WTC11 (cell line): ENCODE results near the gene LAMA5. TPM values are rescaled to one million over a fixed set of nuclear protein-coding genes. Genes with fewer than 3 reads are reported as not detected.

ENCODE experiments used
- ATAC-seq: fragments of 200-7000 bp; cut with Tn5 transposase; 2 replicates; pipeline ENCODE4 v1.10.0; 2021; ENCODE audit warnings: mild to moderate bottlenecking, moderate library complexity
- CTCF ChIA-PET: fragments of 300-600 bp; sonication (Branson Sonifier 250); formaldehyde crosslinking; loops from one replicate; lab custom pipeline; 2021; ENCODE audit warnings: antibody characterized with exemption; lab: Charles Lee
- POLR2A ChIA-PET: fragments of 350-600 bp; sonication (Branson Sonifier 250); formaldehyde crosslinking; loops from one replicate; lab custom pipeline; 2021; ENCODE audit warnings: antibody characterized with exemption; lab: Charles Lee
- DNase-seq: peaks from one replicate; pipeline ENCODE4 v3.0.0; 2021; ENCODE audit warnings: low spot score
- H3K27ac Mint-ChIP-seq: 2 replicates; pipeline ENCODE4 v1.8.0; 2021; ENCODE audit warnings: mixed read lengths
- H3K27me3 Mint-ChIP-seq: 2 replicates; pipeline ENCODE4 v1.8.0; 2021; ENCODE audit warnings: low read depth, mild to moderate bottlenecking, moderate library complexity, mixed read lengths
- H3K36me3 Mint-ChIP-seq: 2 replicates; pipeline ENCODE4 v1.8.0; 2021; ENCODE audit warnings: mixed read lengths
- H3K4me1 Mint-ChIP-seq: 2 replicates; pipeline ENCODE4 v1.8.0; 2022; ENCODE audit warnings: mixed read lengths
- H3K4me3 Mint-ChIP-seq: 2 replicates; pipeline ENCODE4 v1.8.0; 2021; ENCODE audit warnings: mild to moderate bottlenecking, moderate library complexity, mixed read lengths
- H3K9me3 Mint-ChIP-seq: 2 replicates; pipeline ENCODE4 v1.8.0; 2021; ENCODE audit warnings: mixed read lengths
- ATF1 ChIP-seq: sonication (generic); formaldehyde crosslinking; IDR thresholded peaks from 2 replicates; pipeline ENCODE4 v1.8.1; 2023; ENCODE audit warnings: mild to moderate bottlenecking, moderate library complexity, missing genetic modification reagents
- CBFB ChIP-seq: sonication (generic); formaldehyde crosslinking; IDR thresholded peaks from 2 replicates; pipeline ENCODE4 v1.8.1; 2022; ENCODE audit warnings: mild to moderate bottlenecking, low read depth, missing genetic modification reagents
- CREM ChIP-seq: sonication (generic); formaldehyde crosslinking; IDR thresholded peaks from 2 replicates; pipeline ENCODE4 v1.8.1; 2022; ENCODE audit warnings: mild to moderate bottlenecking, missing genetic modification reagents, moderate library complexity
- FOXK1 ChIP-seq: sonication (generic); formaldehyde crosslinking; IDR thresholded peaks from 2 replicates; pipeline ENCODE4 v1.8.0; 2022; ENCODE audit warnings: mild to moderate bottlenecking, moderate library complexity, missing genetic modification reagents
- GABPB1 ChIP-seq: sonication (generic); formaldehyde crosslinking; IDR thresholded peaks from 2 replicates; pipeline ENCODE4 v1.8.1; 2023; ENCODE audit warnings: mild to moderate bottlenecking, missing genetic modification reagents
- HMGA2 ChIP-seq: fragments of 250-450 bp; sonication (Bioruptor Pico); IDR thresholded peaks from 2 replicates; pipeline ENCODE4 v1.4.0; 2021; ENCODE audit warnings: mild to moderate bottlenecking, moderate library complexity
- RELA ChIP-seq: sonication (generic); formaldehyde crosslinking; IDR thresholded peaks from 2 replicates; pipeline ENCODE4 v1.8.1; 2022; ENCODE audit warnings: missing genetic modification reagents, mild to moderate bottlenecking, borderline replicate concordance
- SMAD4 ChIP-seq: sonication (generic); formaldehyde crosslinking; IDR thresholded peaks from 2 replicates; pipeline ENCODE4 v1.8.0; 2022; ENCODE audit warnings: mild to moderate bottlenecking, missing genetic modification reagents
- SOX15 ChIP-seq: fragments of 250-450 bp; sonication (Bioruptor Pico); IDR thresholded peaks from 2 replicates; pipeline ENCODE4 v1.9.0; 2021; ENCODE audit warnings: mild to moderate bottlenecking
- ZNF396 ChIP-seq: fragments of 250-450 bp; sonication (Bioruptor Pico); IDR thresholded peaks from 2 replicates; pipeline ENCODE4 v1.8.0; 2021; ENCODE audit warnings: mild to moderate bottlenecking, moderate library complexity, borderline replicate concordance
- total RNA-seq: library from RNA; stranded (reverse); gene quantifications from 3 replicates; pipeline ENCODE4 v1.2.3, GENCODE V29; 2021
- TF ChIP-seq, protein P1 (sequence below): sonication (generic); formaldehyde crosslinking; IDR thresholded peaks from 2 replicates; pipeline ENCODE4 v1.8.1; 2022; ENCODE audit warnings: low read depth, missing genetic modification reagents, borderline replicate concordance
- TF ChIP-seq, protein P2 (sequence below): sonication (generic); formaldehyde crosslinking; IDR thresholded peaks from 2 replicates; pipeline ENCODE4 v1.8.1; 2023; ENCODE audit warnings: mild to moderate bottlenecking, missing genetic modification reagents
- TF ChIP-seq, protein P3 (sequence below): sonication (generic); formaldehyde crosslinking; IDR thresholded peaks from 2 replicates; pipeline ENCODE4 v1.8.0; 2022; ENCODE audit warnings: mild to moderate bottlenecking, missing genetic modification reagents
- TF ChIP-seq, protein P4 (sequence below): fragments of 250-450 bp; sonication (Bioruptor Pico); IDR thresholded peaks from 2 replicates; pipeline ENCODE4 v1.9.0; 2021; ENCODE audit warnings: moderate library complexity, mild to moderate bottlenecking, inconsistent platforms, borderline replicate concordance
- TF ChIP-seq, protein P5 (sequence below): sonication (generic); formaldehyde crosslinking; IDR thresholded peaks from 2 replicates; pipeline ENCODE4 v1.8.0; 2023; ENCODE audit warnings: mild to moderate bottlenecking, missing genetic modification reagents
- TF ChIP-seq, protein P6 (sequence below): sonication (generic); formaldehyde crosslinking; conservative IDR thresholded peaks from 2 replicates; pipeline ENCODE4 v1.8.1; 2023; ENCODE audit warnings: mild to moderate bottlenecking, low read depth, missing genetic modification reagents, moderate library complexity

LAMA5 gene
- total RNA-seq, 1 experiment from 2014 or later, result 329 TPM

DNA sequence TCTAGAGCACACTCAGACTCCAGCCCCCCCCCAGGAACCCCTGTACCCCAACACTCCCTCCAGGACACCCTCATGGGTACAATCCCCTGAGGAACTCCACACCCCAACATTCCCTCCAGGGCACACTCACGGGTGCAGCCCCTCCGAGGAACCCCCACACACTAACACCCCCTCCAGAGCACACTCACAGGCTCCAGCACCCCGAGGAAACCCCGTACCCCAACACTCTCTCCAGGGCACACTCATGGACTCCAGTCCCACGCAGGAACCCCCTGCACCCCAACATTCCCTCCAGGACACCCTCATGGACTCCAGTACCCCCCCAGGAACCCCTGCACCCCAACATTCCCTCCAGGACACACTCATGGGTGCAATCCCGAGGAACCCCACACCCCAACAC, 31.6 kb downstream of the LAMA5 start (continued):
- TF ChIP-seq, protein P1, sequence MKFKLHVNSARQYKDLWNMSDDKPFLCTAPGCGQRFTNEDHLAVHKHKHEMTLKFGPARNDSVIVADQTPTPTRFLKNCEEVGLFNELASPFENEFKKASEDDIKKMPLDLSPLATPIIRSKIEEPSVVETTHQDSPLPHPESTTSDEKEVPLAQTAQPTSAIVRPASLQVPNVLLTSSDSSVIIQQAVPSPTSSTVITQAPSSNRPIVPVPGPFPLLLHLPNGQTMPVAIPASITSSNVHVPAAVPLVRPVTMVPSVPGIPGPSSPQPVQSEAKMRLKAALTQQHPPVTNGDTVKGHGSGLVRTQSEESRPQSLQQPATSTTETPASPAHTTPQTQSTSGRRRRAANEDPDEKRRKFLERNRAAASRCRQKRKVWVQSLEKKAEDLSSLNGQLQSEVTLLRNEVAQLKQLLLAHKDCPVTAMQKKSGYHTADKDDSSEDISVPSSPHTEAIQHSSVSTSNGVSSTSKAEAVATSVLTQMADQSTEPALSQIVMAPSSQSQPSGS, result no peak
- TF ChIP-seq FOXK1 (CRISPR knock-in tag) (no peak), CREM (CRISPR knock-in tag) (no peak), ATF1 (no peak), GABPB1 (CRISPR knock-in tag) (no peak), SMAD4 (no peak)
- TF ChIP-seq, protein P2, sequence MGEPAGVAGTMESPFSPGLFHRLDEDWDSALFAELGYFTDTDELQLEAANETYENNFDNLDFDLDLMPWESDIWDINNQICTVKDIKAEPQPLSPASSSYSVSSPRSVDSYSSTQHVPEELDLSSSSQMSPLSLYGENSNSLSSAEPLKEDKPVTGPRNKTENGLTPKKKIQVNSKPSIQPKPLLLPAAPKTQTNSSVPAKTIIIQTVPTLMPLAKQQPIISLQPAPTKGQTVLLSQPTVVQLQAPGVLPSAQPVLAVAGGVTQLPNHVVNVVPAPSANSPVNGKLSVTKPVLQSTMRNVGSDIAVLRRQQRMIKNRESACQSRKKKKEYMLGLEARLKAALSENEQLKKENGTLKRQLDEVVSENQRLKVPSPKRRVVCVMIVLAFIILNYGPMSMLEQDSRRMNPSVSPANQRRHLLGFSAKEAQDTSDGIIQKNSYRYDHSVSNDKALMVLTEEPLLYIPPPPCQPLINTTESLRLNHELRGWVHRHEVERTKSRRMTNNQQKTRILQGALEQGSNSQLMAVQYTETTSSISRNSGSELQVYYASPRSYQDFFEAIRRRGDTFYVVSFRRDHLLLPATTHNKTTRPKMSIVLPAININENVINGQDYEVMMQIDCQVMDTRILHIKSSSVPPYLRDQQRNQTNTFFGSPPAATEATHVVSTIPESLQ (CRISPR knock-in tag), result no peak
- TF ChIP-seq, protein P3, sequence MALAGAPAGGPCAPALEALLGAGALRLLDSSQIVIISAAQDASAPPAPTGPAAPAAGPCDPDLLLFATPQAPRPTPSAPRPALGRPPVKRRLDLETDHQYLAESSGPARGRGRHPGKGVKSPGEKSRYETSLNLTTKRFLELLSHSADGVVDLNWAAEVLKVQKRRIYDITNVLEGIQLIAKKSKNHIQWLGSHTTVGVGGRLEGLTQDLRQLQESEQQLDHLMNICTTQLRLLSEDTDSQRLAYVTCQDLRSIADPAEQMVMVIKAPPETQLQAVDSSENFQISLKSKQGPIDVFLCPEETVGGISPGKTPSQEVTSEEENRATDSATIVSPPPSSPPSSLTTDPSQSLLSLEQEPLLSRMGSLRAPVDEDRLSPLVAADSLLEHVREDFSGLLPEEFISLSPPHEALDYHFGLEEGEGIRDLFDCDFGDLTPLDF (CRISPR knock-in tag), result no peak
- TF ChIP-seq, protein P4, sequence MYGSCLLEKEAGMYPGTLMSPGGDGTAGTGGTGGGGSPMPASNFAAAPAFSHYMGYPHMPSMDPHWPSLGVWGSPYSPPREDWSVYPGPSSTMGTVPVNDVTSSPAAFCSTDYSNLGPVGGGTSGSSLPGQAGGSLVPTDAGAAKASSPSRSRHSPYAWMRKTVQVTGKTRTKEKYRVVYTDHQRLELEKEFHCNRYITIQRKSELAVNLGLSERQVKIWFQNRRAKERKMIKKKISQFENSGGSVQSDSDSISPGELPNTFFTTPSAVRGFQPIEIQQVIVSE (CRISPR knock-in tag), result no peak

DNA sequence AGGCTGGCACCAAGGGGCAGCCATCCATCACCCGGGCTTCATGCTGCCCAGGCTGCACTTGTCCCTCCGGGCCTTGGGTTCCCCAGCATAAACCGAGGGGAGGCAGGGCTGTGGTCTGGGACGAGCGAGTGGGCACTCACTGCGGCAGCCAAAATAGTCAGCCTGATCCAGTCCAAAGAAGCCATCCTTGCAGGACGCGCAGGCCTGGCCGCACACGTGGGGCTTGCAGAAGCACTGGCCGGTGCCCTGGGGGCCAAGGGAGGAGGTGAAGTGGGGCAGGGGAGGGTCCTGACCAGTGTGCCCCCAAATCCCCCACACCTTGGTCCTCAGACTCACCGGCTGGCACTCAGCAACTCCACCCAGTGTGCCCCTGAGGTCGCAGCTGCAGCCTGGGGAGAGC, 32.2 kb downstream of the LAMA5 start:
- Mint-ChIP-seq H3K4me3 (no peak overlapping the region), H3K4me1 (no peaks in the 10 kb centered on the region), H3K27me3 (no peaks in the 10 kb centered on the region), H3K36me3 (peaks cover 32% of the 10 kb centered on the region), H3K9me3 (no peaks in the 10 kb centered on the region), H3K27ac (no peak overlapping the region)
- ChIA-PET CTCF (no interaction called here), POLR2A (no interaction called here)
- TF ChIP-seq, protein P5, sequence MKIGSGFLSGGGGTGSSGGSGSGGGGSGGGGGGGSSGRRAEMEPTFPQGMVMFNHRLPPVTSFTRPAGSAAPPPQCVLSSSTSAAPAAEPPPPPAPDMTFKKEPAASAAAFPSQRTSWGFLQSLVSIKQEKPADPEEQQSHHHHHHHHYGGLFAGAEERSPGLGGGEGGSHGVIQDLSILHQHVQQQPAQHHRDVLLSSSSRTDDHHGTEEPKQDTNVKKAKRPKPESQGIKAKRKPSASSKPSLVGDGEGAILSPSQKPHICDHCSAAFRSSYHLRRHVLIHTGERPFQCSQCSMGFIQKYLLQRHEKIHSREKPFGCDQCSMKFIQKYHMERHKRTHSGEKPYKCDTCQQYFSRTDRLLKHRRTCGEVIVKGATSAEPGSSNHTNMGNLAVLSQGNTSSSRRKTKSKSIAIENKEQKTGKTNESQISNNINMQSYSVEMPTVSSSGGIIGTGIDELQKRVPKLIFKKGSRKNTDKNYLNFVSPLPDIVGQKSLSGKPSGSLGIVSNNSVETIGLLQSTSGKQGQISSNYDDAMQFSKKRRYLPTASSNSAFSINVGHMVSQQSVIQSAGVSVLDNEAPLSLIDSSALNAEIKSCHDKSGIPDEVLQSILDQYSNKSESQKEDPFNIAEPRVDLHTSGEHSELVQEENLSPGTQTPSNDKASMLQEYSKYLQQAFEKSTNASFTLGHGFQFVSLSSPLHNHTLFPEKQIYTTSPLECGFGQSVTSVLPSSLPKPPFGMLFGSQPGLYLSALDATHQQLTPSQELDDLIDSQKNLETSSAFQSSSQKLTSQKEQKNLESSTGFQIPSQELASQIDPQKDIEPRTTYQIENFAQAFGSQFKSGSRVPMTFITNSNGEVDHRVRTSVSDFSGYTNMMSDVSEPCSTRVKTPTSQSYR (CRISPR knock-in tag), result no peak
- DNase-seq (no peak), ATAC-seq (no peak)

DNA sequence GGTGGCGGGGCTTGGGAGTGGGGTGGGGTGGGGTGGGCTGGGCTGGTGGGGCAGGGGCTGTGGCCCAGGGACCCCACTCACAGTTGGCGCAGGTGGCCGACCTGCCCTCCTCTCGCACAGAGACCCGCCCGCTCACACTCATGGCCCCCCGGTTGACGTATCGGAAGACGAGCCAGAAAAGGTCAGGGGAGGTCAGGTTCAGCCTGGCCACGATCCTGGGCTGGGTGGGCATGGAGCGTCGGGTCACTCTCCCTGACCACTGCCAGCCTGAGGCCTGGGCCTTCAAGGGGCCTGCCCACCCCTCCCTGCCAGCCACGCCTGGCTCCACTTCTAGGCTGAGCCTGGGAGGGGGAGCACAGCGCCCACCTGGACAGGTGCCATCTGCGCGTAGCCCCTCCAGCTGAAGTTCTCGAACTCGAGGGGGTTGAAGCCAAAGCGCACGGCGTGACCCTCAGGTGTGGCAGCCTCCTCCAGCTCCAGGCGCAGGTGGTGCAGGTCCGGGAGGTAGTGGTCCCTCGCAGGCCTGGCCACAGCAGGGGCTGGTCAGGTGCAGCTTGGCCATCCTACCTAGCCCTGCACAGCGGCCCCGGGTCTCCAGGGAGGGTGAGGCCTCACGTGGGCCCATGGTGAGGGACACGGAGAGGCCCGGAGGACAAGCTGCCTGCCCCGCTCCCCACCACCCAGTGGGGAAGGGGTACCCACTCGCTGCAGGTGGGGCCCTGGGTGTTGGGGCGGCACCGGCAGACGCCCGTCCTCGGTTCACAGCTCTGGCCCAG, 33.1 kb downstream of the LAMA5 start:
- Mint-ChIP-seq H3K4me1 (no peaks in the 10 kb centered on the region), H3K27ac (no peak overlapping the region), H3K9me3 (no peaks in the 10 kb centered on the region), H3K4me3 (no peak overlapping the region), H3K27me3 (no peaks in the 10 kb centered on the region), H3K36me3 (peaks cover 26% of the 10 kb centered on the region)
- ATAC-seq, result no peak
- ChIA-PET CTCF (no interaction called here), POLR2A (no interaction called here)
- DNase-seq, result no peak
- TF ChIP-seq, protein P3 (CRISPR knock-in tag), result no peak
- no peak for TF ChIP-seq RELA
- TF ChIP-seq SOX15 (CRISPR knock-in tag), result no peak
- TF ChIP-seq, protein P6, sequence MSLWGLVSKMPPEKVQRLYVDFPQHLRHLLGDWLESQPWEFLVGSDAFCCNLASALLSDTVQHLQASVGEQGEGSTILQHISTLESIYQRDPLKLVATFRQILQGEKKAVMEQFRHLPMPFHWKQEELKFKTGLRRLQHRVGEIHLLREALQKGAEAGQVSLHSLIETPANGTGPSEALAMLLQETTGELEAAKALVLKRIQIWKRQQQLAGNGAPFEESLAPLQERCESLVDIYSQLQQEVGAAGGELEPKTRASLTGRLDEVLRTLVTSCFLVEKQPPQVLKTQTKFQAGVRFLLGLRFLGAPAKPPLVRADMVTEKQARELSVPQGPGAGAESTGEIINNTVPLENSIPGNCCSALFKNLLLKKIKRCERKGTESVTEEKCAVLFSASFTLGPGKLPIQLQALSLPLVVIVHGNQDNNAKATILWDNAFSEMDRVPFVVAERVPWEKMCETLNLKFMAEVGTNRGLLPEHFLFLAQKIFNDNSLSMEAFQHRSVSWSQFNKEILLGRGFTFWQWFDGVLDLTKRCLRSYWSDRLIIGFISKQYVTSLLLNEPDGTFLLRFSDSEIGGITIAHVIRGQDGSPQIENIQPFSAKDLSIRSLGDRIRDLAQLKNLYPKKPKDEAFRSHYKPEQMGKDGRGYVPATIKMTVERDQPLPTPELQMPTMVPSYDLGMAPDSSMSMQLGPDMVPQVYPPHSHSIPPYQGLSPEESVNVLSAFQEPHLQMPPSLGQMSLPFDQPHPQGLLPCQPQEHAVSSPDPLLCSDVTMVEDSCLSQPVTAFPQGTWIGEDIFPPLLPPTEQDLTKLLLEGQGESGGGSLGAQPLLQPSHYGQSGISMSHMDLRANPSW (CRISPR knock-in tag), result no peak
- TF ChIP-seq CBFB, result no peak
- no peak for TF ChIP-seq ZNF396 (CRISPR knock-in tag)
- no peak for TF ChIP-seq HMGA2 (CRISPR knock-in tag)
